ENCODE measurements around the gene MYH10.

DNA sequence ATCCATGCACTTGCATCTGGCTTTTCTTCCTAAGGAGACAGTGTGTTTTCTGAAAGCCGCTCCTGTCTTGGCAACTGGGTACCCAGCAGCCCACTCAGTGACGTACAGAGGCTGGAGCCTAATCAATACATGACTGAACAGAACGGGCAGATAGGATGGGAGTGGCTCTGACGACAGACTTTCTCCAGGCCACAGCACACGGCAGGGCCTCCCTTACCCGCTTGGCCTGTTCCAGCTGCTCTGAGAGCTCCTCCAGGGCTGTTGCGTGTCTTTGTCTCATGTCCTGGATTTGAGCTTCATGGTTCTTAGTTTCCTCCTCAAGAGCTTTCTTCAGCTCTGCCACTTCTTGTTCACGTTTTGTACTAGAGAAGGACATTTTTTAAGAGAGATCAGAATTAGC is 129.9 kb downstream of the MYH10 start:
- TF ChIP-seq, protein P1, sequence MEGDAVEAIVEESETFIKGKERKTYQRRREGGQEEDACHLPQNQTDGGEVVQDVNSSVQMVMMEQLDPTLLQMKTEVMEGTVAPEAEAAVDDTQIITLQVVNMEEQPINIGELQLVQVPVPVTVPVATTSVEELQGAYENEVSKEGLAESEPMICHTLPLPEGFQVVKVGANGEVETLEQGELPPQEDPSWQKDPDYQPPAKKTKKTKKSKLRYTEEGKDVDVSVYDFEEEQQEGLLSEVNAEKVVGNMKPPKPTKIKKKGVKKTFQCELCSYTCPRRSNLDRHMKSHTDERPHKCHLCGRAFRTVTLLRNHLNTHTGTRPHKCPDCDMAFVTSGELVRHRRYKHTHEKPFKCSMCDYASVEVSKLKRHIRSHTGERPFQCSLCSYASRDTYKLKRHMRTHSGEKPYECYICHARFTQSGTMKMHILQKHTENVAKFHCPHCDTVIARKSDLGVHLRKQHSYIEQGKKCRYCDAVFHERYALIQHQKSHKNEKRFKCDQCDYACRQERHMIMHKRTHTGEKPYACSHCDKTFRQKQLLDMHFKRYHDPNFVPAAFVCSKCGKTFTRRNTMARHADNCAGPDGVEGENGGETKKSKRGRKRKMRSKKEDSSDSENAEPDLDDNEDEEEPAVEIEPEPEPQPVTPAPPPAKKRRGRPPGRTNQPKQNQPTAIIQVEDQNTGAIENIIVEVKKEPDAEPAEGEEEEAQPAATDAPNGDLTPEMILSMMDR (IDR thresholded peaks at IDR 0.05; ENCODE audit: insufficient read depth, low read length, poor library complexity, severe bottlenecking): no peak
- no peak for TF ChIP-seq EZH2phosphoT487 (conservative IDR thresholded peaks at IDR 0.05; ENCODE audit: low read length)
